Spinal cord (tissue), 10 donors: ENCODE measurements around the gene GALT. TPM values are rescaled to one million over a fixed set of nuclear protein-coding genes. Genes with fewer than 3 reads are reported as not detected.
A peak's percentile ranks its signal among the peaks of the same experiment; 100 is the strongest.

ENCODE experiments used
- DNase-seq, 6 donors: peaks; one replicate each; pipeline versions ENCODE4 v3.0.0 to v3.0.0-alpha.2; 2013 to 2015; ENCODE audit warnings: low spot score in 6 of 6, low read depth in 4 of 6
- H3K27ac ChIP-seq: one replicate; pipeline ENCODE4 v1.5.1; 2013; ENCODE audit warnings: low read depth, low read length, control low read depth
- H3K27me3 ChIP-seq: one replicate; pipeline ENCODE4 v1.6.1; 2013; ENCODE audit warnings: low read length; ENCODE audit not compliant: control insufficient read depth, insufficient read depth
- H3K36me3 ChIP-seq: one replicate; pipeline ENCODE4 v1.6.1; 2013; ENCODE audit warnings: low read length; ENCODE audit not compliant: control insufficient read depth, insufficient read depth
- H3K4me1 ChIP-seq: one replicate; pipeline ENCODE4 v1.6.1; 2013; ENCODE audit warnings: low read length; ENCODE audit not compliant: control insufficient read depth, insufficient read depth
- H3K4me3 ChIP-seq: one replicate; pipeline ENCODE4 v1.5.1; 2013; ENCODE audit warnings: low read depth, low read length, control low read depth
- H3K9me3 ChIP-seq: one replicate; pipeline ENCODE4 v1.6.1; 2013; ENCODE audit warnings: low read length; ENCODE audit not compliant: control insufficient read depth, insufficient read depth
- WGBS: methylation state at CpG from one replicate; pipeline ENCODE4 v1.1.5; 2013; ENCODE audit warnings: missing lambda C conversion rate; ENCODE audit not compliant: insufficient coverage; 5-methylcytosine and 5-hydroxymethylcytosine counted together
- polyA plus RNA-seq, 2 donors: library from polyadenylated mRNA; unstranded; fragments of 120-200 nt; gene quantifications; one replicate each; pipeline ENCODE4 v1.2.1, GENCODE V29; 2013; ENCODE audit not compliant: insufficient read length in 2 of 2
- total RNA-seq, 2 donors: library from RNA; depleted of rRNA in 1 of 2; stranded (reverse); fragments of 120-200 nt in 1 of 2; fragments of >200 nt in 1 of 2; gene quantifications; one replicate each; pipeline versions ENCODE4 v1.2.3 to v1.2.4, GENCODE V29; 2013 to 2014
- donor health status: healthy.

Gene GALT
- total and polyA plus RNA-seq, 4 donors = 31.3 to 73.4 (median 62.4) TPM

DNA sequence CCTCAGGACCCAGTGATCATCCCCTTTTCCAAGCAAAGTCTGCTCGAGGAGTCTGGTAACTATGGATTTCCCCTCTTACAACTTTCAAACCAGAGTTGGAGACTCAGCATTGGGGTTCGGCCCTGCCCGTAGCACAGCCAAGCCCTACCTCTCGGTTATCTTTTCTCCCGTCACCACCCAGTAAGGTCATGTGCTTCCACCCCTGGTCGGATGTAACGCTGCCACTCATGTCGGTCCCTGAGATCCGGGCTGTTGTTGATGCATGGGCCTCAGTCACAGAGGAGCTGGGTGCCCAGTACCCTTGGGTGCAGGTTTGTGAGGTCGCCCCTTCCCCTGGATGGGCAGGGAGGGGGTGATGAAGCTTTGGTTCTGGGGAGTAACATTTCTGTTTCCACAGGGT lies 1.2 kb downstream of the GALT start:
- 75% methylated on average over 6 of the region's 10 CpGs for WGBS
- Histone ChIP-seq H3K27me3 (no peaks in the 10 kb centered on the region), H3K36me3 (peaks cover 35% of the 10 kb centered on the region), H3K27ac (no peak overlapping the region), H3K4me1 (peaks cover 55% of the 10 kb centered on the region), H3K4me3 (peak overlapping the region; percentile 90), H3K9me3 (no peaks in the 10 kb centered on the region)
- no peak for DNase-seq

DNA sequence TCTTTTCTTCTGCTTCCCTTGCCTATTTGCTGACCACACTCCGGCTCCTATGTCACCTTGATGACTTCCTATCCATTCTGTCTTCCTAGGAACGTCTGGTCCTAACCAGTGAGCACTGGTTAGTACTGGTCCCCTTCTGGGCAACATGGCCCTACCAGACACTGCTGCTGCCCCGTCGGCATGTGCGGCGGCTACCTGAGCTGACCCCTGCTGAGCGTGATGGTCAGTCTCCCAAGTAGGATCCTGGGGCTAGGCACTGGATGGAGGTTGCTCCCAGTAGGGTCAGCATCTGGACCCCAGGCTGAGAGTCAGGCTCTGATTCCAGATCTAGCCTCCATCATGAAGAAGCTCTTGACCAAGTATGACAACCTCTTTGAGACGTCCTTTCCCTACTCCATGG lies 2.2 kb downstream of the GALT start:
- Histone ChIP-seq H3K27me3 (no peaks in the 10 kb centered on the region), H3K4me3 (no peak overlapping the region), H3K9me3 (no peaks in the 10 kb centered on the region), H3K27ac (no peak overlapping the region), H3K4me1 (peaks cover 65% of the 10 kb centered on the region), H3K36me3 (peaks cover 35% of the 10 kb centered on the region)
- DNase-seq = no peak
- WGBS = 99% methylated on average over 7 of the region's 8 CpGs

DNA sequence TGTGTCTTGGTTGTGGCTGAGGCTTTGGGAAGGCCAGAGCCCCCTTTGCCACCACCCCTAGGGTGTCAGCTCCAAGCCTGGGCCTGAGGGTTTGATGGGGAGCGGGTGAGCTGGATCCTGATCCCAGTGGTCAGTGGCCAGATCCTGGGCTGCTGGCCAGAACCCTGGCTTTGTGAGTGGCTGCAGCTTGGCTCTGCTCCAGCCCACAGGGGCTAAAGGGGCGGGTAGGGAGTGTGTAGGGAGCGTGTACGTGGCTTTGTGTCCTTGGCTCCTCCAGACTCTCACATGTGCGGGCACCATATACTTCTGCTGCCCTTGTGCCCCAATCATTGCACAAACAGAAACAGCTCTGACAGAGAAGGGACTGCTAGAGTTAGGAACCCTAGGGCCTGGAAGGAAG lies 4.3 kb downstream of the GALT start:
- no peaks in the 10 kb centered on the region for H3K9me3 ChIP-seq
- H3K4me1 ChIP-seq = peaks cover 87% of the 10 kb centered on the region
- peaks cover 35% of the 10 kb centered on the region for H3K36me3 ChIP-seq
- WGBS = 25% methylated on average over 3 of the region's 5 CpGs
- H3K4me3 ChIP-seq = no peak overlapping the region
- peak overlapping the region; percentile 79 for H3K27ac ChIP-seq
- DNase-seq = peak in 2 of 6 donors; percentile 9 to 65
- no peaks in the 10 kb centered on the region for H3K27me3 ChIP-seq

DNA sequence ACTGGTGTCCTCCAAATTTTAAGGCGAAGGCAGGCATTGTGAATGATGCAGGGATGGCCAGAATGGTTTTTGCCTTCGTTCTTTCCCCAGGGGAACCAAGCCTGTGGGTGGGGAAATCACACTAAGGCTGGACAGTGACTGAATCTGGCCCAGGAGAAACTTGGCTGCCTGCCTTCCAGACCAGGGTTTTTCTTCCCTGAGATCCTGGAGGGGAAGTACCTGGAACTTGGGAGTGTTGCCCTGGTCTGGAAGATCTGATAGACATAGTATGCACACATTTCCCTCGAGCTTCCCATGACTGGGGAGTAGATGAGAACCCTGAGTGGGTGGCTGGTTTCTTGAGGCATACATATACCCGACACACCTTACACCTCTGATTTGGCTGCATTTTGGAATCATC lies 4.8 kb downstream of the GALT start:
- Histone ChIP-seq H3K4me3 (peak overlapping the region; percentile 36), H3K9me3 (no peaks in the 10 kb centered on the region), H3K36me3 (peaks cover 35% of the 10 kb centered on the region), H3K4me1 (peaks cover 83% of the 10 kb centered on the region), H3K27me3 (no peaks in the 10 kb centered on the region), H3K27ac (peak overlapping the region; percentile 79)
- DNase-seq = peak in 1 of 6 donors; percentile 41
- WGBS = 27% methylated on average over 2 of the region's 4 CpGs

DNA sequence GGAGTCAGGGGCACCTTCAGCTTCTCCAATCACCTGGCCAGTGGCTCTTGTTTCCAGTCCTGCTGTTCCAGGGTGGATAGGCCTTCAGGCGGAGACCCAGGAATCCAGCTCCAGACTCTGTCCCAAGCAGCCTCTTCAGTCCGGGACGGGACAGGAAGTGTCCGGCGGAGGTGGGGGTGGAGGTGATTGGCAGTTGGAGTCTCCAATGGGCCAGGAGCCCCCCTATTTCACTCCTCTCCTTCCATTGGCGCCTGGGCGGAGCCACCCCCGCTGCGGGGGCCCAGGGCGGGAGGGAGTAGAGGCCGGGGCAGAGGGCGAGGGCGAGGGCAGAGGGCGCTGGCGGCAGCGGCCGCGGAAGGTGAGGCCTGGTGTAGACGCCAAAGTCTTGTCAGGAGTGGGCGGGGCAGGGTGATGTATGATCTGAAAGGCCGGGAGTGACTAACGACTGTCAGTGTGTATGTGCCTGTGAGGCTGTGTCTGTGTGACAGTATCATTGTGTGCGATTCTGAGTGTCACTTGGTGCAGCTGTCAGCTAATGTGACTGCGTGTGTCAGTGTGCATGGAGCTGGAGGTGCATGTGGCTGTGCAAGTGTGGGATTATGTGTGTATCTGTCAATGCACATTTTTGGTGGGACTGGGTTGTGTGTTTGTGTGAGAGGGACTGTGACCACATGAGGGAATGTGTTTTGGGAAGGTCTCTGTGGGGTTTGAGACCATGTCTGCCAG lies 5.6 kb downstream of the GALT start, which contains the start of gene IL11RA:
Gene IL11RA (plus strand): TSS at position 310 of the 726 bp plus-strand sequence. CDS start 3,033 bp downstream, outside the sequence.
- Histone ChIP-seq H3K36me3 (peaks cover 31% of the 10 kb centered on the region), H3K27me3 (no peaks in the 10 kb centered on the region), H3K4me1 (peaks cover 76% of the 10 kb centered on the region), H3K27ac (peak within 1 kb of the TSS; percentile 79), H3K4me3 (peak within 1 kb of the TSS; percentile 36), H3K9me3 (no peaks in the 10 kb centered on the region)
- peak in 2 of 6 donors; percentile 60 to 87 for DNase-seq
- 5% methylated on average over 16 of the region's 24 CpGs for WGBS

DNA sequence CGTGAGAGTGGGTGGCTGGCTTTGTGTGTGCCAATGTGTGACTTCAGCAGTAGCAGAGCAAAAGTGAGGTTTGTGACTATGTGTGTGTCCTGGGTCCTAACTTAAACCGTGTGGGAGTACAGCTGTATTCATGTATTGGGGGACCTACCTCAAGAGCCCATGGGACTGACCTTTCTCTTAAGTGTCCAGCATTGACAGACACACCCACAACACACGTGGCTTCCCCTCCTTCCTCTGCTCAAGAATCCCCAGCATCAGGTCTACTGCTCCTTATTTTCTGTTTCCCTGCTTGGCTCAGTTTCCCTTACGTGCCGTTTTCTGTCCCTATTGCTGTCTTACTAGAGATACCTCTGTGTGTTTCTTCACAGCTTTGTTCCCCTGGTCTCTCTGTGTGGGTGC lies 6.1 kb downstream of the GALT start:
- Histone ChIP-seq H3K9me3 (no peaks in the 10 kb centered on the region), H3K4me3 (peak overlapping the region; percentile 36), H3K4me1 (peaks cover 70% of the 10 kb centered on the region), H3K36me3 (peaks cover 31% of the 10 kb centered on the region), H3K27me3 (no peaks in the 10 kb centered on the region), H3K27ac (peak overlapping the region; percentile 79)
- 28% methylated on average over 5 of the region's 5 CpGs for WGBS
- DNase-seq = no peak

DNA sequence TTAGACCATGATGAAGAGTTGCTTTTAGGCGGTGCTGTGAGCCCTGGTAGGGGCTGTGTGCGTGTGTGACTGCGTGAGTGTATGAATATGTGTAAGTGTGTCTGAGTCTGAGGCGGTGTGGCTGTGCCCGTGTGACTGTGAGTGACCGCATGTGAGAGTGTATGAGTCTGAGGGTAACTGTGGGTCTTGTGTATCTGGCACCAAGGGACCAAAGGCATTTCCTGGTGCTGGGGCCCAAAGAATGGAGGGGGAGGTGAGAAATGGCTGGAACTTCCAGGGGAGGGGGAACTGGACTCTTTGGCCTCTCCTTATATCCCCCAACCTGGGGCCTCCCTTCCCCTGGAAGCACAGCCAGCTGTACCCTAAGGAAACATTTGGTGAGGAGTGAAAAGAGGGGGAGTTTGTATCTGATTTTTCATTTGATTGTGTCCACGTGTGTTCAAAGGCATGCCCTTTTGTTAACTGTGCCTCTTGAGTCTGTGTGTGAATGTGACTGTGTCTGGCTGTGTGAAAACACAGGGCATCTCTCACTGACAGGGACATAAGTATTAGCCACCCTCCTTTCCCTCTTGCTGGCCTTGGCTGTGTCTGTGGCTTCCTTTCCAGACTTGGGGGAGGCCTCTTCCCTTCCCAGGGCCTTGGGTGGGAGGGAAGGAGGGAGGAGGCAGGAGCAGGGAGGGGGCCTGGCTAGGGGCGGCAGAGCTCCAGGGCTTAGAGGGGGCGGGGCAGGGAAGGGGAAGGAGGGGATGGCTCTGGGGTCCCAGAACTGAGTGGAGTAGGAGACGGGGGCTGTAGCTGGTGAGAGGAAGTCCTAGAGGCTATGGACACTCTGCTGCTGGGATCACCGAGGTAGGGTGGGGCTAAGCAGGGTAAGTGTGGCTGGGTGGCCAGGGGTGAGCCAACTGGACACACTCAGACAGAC lies 6.9 kb downstream of the GALT start:
- 24% methylated on average over 10 of the region's 11 CpGs for WGBS
- Histone ChIP-seq H3K27ac (peak overlapping the region; percentile 79), H3K27me3 (no peaks in the 10 kb centered on the region), H3K4me3 (no peak overlapping the region), H3K9me3 (no peaks in the 10 kb centered on the region), H3K4me1 (peaks cover 63% of the 10 kb centered on the region), H3K36me3 (peaks cover 25% of the 10 kb centered on the region)
- peak in 2 of 6 donors; percentile 51 to 82 for DNase-seq

DNA sequence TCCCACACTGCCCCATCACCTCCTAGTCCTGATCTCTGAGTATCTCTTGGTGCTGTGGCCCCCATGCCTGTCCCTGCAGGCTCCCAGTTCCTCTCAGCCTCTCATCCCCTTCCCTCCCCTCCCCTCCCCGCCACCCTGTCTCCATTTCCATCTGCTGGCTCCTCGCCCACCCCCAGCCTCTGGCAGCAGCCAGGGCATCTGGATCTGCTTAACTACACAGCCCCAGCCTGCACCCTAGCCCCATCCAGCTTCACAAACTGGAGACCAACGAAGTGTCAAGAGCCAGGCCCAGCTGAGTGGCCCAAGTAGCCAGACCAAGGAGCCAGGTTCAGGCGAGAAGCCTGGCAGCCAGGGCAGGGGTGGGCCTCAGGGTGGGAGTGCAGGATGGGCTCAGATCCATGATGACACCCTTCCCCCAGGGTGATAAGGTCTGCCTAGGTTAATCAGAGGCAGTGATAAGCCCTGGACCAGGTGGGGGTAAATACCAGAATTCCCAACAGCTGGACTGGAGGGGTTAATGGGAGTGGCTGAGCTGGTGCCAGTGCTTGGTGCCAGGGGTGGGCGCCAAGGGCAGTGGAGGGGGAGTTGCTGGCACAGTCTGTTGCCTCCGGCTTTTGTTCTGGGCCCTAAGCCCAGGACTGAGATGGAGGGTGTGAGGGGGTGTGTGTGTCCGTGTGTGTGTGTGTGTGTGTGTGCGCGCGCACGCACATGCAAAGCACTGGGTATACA lies 8.0 kb downstream of the GALT start:
- DNase-seq = peak in 3 of 6 donors; percentile 63 to 95 (median 89)
- no peak overlapping the region for H3K4me3 ChIP-seq
- WGBS = 23% methylated on average over 4 of the region's 11 CpGs
- no peaks in the 10 kb centered on the region for H3K27me3 ChIP-seq
- H3K36me3 ChIP-seq = peaks cover 16% of the 10 kb centered on the region
- no peaks in the 10 kb centered on the region for H3K9me3 ChIP-seq
- peaks cover 62% of the 10 kb centered on the region for H3K4me1 ChIP-seq
- peak overlapping the region; percentile 79 for H3K27ac ChIP-seq

DNA sequence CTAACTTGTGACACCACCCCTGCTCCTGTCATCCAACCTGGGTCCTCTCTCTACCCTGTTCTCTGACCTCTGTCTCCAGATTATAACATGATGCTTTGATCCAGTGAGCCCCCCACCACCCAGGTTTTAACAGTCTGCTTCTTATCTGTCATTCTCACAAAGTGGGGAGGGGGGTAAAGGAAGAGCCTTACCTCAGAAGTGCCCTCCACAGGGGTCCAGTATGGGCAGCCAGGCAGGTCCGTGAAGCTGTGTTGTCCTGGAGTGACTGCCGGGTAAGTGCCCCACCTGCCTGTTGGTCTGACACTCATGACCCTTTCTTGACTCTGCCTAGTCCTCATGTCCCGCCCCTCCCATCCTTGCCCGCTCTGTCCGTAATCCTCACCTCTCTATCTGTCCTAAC lies 8.9 kb downstream of the GALT start:
- Histone ChIP-seq H3K36me3 (peaks cover 16% of the 10 kb centered on the region), H3K4me1 (peaks cover 53% of the 10 kb centered on the region), H3K9me3 (no peaks in the 10 kb centered on the region), H3K4me3 (no peak overlapping the region), H3K27ac (peak overlapping the region; percentile 79), H3K27me3 (no peaks in the 10 kb centered on the region)
- WGBS = 63% methylated on average over 5 of the region's 5 CpGs
- no peak for DNase-seq
